K562 (cell line): ENCODE results near the gene SRD5A1. TPM values are rescaled to one million over a fixed set of nuclear protein-coding genes. Genes with fewer than 3 reads are reported as not detected.

ENCODE experiments used
- EGR1 ChIP-seq: fragments of 450-650 bp; conservative IDR thresholded peaks from 2 replicates; pipeline ENCODE4 v1.6.1; 2017; ENCODE audit warnings: mild to moderate bottlenecking
- ESRRA ChIP-seq: fragments of 450-650 bp; IDR thresholded peaks from 2 replicates; pipeline ENCODE4 v1.6.1; 2014; ENCODE audit warnings: low read depth, mild to moderate bottlenecking, moderate library complexity, borderline replicate concordance
- FOXA3 ChIP-seq, 2 experiments: fragments of 450-650 bp in 1 of 2; sonication (generic) in 1 of 2; formaldehyde crosslinking; IDR thresholded peaks in 1 of 2; conservative IDR thresholded peaks in 1 of 2; 2 replicates each; pipeline versions ENCODE4 v1.4.0 to v1.8.0; 2020 to 2022; ENCODE audit warnings: mild to moderate bottlenecking in 2 of 2, missing genetic modification reagents in 1 of 2
- FOXP1 ChIP-seq: sonication (generic); formaldehyde crosslinking; IDR thresholded peaks from 2 replicates; pipeline ENCODE4 v1.8.0; 2022; ENCODE audit warnings: mild to moderate bottlenecking, missing genetic modification reagents
- IFI16 ChIP-seq: fragments of 250-450 bp; sonication (Bioruptor Pico); IDR thresholded peaks from 2 replicates; pipeline ENCODE4 v2.1.2; 2022; ENCODE audit warnings: mild to moderate bottlenecking, inconsistent platforms
- PCBP1 ChIP-seq: fragments of 200-400 bp; formaldehyde crosslinking; IDR thresholded peaks from 2 replicates; pipeline ENCODE4 v1.6.1; 2018; ENCODE audit warnings: mild to moderate bottlenecking, low read depth, low read length; ENCODE audit not compliant: poor library complexity, severe bottlenecking
- POLR3A ChIP-seq: IDR thresholded peaks from 2 replicates; pipeline ENCODE4 v1.6.1; 2011; ENCODE audit warnings: borderline replicate concordance, mild to moderate bottlenecking, moderate library complexity; ENCODE audit not compliant: insufficient read length, insufficient read depth; ENCODE audit errors: extremely low read depth
- SMARCA4 ChIP-seq: fragments of 450-650 bp; IDR thresholded peaks from 2 replicates; pipeline ENCODE4 v1.6.1; 2016
- SOX6 ChIP-seq: fragments of 450-650 bp; IDR thresholded peaks from 2 replicates; pipeline ENCODE4 v1.6.1; 2014; ENCODE audit warnings: mild to moderate bottlenecking
- U2AF1 ChIP-seq: fragments of 200-400 bp; formaldehyde crosslinking; optimal IDR thresholded peaks from 2 replicates; pipeline ENCODE3; 2017; ENCODE audit warnings: mild to moderate bottlenecking, low read depth, low read length, moderate library complexity
- ZNF436 ChIP-seq: fragments of 250-450, 450-650 bp; sonication (Bioruptor Pico); formaldehyde crosslinking; IDR thresholded peaks from 2 replicates; pipeline ENCODE4 v1.7.0; 2020; ENCODE audit warnings: mild to moderate bottlenecking
- ZSCAN29 ChIP-seq: fragments of 450-650 bp; IDR thresholded peaks from 2 replicates; pipeline ENCODE4 v1.6.1; 2017
- polyA plus RNA-seq, 8 experiments: library from polyadenylated mRNA; depleted of rRNA in 4 of 8; stranded (reverse) in 5 of 8; unstranded in 3 of 8; fragments of >200 nt; fragmentation: Nextera tagmentation in 2 of 8; fragmentation: Illumina TruSeq in 1 of 8; extraction: Ambion mirVana in 2 of 8; extraction: Trizol in 1 of 8; gene quantifications; 2 replicates each; pipeline versions ENCODE4 v1.2.1 to v1.2.3, GENCODE V29; 2011 to 2014; ENCODE audit warnings: inconsistent platforms in 1 of 8, missing spikeins in 1 of 8
- total RNA-seq, 7 experiments: library from RNA; depleted of rRNA in 6 of 7; stranded (reverse); fragments of >200 nt in 6 of 7; fragmentation: Illumina TruSeq in 2 of 7; extraction: Trizol in 2 of 7; gene quantifications; 2 replicates each; pipeline versions ENCODE4 v1.2.1 to v1.2.3, GENCODE V29; 2011 to 2021; ENCODE audit warnings: low replicate concordance in 1 of 7
- TF ChIP-seq, protein P1 (sequence below): sonication (generic); formaldehyde crosslinking; IDR thresholded peaks from 2 replicates; pipeline ENCODE4 v1.8.0; 2022; ENCODE audit warnings: mild to moderate bottlenecking, missing genetic modification reagents
- TF ChIP-seq, protein P2 (sequence below), 2 experiments: fragments of 450-650 bp; formaldehyde crosslinking in 1 of 2; IDR thresholded peaks; 2 replicates each; pipeline versions ENCODE4 v1.4.0 to v1.6.1; 2014 to 2020; ENCODE audit warnings: mild to moderate bottlenecking in 2 of 2, borderline replicate concordance in 1 of 2, low read depth in 1 of 2

SRD5A1 gene
- total and polyA plus RNA-seq, 9 of the 15 experiments (the other 6 are each of a cell fraction or from before 2014, with no cell fraction given) = 1.3 to 22.6 (median 8.1) TPM

DNA sequence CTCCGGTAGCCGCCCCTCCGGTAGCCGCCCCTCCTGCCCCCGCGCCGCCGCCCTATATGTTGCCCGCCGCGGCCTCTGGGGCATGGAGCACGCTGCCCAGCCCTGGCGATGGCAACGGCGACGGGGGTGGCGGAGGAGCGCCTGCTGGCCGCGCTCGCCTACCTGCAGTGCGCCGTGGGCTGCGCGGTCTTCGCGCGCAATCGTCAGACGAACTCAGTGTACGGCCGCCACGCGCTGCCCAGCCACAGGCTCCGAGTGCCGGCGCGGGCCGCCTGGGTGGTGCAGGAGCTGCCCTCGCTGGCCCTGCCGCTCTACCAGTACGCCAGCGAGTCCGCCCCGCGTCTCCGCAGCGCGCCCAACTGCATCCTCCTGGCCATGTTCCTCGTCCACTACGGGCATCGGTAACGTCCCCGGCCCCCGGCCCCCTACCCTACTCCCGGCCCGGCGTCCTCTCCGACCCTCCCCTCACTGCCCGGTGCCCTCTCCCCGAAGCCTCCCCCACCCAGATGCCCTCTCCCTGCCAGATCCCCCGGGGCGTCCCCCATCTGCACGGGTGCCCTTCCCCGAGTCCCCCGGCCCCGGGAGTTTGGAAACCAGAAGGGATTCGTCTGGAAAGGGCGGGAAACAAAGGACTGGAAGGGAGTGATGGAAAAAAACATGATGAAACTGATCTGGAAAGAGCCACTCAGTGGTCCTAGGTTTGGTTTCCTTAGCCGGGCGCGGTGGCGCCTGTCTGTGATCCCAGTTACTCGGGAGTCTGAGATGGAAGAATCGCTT lies 417 bp downstream of the SRD5A1 start (continued):
- TF ChIP-seq, protein P1, sequence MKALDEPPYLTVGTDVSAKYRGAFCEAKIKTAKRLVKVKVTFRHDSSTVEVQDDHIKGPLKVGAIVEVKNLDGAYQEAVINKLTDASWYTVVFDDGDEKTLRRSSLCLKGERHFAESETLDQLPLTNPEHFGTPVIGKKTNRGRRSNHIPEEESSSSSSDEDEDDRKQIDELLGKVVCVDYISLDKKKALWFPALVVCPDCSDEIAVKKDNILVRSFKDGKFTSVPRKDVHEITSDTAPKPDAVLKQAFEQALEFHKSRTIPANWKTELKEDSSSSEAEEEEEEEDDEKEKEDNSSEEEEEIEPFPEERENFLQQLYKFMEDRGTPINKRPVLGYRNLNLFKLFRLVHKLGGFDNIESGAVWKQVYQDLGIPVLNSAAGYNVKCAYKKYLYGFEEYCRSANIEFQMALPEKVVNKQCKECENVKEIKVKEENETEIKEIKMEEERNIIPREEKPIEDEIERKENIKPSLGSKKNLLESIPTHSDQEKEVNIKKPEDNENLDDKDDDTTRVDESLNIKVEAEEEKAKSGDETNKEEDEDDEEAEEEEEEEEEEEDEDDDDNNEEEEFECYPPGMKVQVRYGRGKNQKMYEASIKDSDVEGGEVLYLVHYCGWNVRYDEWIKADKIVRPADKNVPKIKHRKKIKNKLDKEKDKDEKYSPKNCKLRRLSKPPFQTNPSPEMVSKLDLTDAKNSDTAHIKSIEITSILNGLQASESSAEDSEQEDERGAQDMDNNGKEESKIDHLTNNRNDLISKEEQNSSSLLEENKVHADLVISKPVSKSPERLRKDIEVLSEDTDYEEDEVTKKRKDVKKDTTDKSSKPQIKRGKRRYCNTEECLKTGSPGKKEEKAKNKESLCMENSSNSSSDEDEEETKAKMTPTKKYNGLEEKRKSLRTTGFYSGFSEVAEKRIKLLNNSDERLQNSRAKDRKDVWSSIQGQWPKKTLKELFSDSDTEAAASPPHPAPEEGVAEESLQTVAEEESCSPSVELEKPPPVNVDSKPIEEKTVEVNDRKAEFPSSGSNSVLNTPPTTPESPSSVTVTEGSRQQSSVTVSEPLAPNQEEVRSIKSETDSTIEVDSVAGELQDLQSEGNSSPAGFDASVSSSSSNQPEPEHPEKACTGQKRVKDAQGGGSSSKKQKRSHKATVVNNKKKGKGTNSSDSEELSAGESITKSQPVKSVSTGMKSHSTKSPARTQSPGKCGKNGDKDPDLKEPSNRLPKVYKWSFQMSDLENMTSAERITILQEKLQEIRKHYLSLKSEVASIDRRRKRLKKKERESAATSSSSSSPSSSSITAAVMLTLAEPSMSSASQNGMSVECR = 0 out of 2 replicates have a peak, but pooled peaks have one; percentile 27
- TF ChIP-seq IFI16 (CRISPR knock-in tag) (no peak), POLR3A (no peak), U2AF1 (no peak), FOXA3 (CRISPR knock-in tag; conservative IDR thresholded peaks at IDR 0.05 in 1 of 2, IDR thresholded peaks at IDR 0.05 in 1 of 2) (peak in 1 of 2 experiments; percentile 53; a peak in 1 of 4 replicates), EGR1 (0 out of 2 replicates have a peak, but pooled peaks have one; percentile 28), PCBP1 (peak; percentile 58), SMARCA4 (peak; percentile 16; the same call in 1 of the 2 replicates), ZSCAN29 (no peak), ZNF436 (CRISPR knock-in tag) (no peak), FOXP1 (CRISPR knock-in tag) (peak; percentile 77; the same call in 1 of the 2 replicates), ESRRA (no peak), SOX6 (no peak)
- TF ChIP-seq, protein P2, sequence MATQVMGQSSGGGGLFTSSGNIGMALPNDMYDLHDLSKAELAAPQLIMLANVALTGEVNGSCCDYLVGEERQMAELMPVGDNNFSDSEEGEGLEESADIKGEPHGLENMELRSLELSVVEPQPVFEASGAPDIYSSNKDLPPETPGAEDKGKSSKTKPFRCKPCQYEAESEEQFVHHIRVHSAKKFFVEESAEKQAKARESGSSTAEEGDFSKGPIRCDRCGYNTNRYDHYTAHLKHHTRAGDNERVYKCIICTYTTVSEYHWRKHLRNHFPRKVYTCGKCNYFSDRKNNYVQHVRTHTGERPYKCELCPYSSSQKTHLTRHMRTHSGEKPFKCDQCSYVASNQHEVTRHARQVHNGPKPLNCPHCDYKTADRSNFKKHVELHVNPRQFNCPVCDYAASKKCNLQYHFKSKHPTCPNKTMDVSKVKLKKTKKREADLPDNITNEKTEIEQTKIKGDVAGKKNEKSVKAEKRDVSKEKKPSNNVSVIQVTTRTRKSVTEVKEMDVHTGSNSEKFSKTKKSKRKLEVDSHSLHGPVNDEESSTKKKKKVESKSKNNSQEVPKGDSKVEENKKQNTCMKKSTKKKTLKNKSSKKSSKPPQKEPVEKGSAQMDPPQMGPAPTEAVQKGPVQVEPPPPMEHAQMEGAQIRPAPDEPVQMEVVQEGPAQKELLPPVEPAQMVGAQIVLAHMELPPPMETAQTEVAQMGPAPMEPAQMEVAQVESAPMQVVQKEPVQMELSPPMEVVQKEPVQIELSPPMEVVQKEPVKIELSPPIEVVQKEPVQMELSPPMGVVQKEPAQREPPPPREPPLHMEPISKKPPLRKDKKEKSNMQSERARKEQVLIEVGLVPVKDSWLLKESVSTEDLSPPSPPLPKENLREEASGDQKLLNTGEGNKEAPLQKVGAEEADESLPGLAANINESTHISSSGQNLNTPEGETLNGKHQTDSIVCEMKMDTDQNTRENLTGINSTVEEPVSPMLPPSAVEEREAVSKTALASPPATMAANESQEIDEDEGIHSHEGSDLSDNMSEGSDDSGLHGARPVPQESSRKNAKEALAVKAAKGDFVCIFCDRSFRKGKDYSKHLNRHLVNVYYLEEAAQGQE (IDR thresholded peaks at IDR 0.05; ENCODE audit: borderline replicate concordance) = no peak
- TF ChIP-seq, protein P2 (CRISPR knock-in tag; IDR thresholded peaks at IDR 0.05; ENCODE audit: low read depth) = 0 out of 2 replicates have a peak, but pooled peaks have one; percentile 28
